Stimulated activated CD4-positive, alpha-beta T cell treated with anti-CD3 and anti-CD28 coated beads, Interleukin-12 subunit alpha, Interleukin-12 subunit beta, amount 100 ng/mL, for 48 hours (primary cell): Measurements from ENCODE around the gene CTNNA2.
"Not testable (repeated sequence)": the region's sequence is repeated elsewhere in the genome, so short reads cannot be mapped to it uniquely, and the experiment has no call there.

Experiments used
- DNase-seq, 3 donors: peaks; one replicate each; pipeline ENCODE4 v3.0.0-alpha.2; 2020; ENCODE audit warnings: low read depth in 2 of 3, low spot score in 1 of 3

The CTNNA2 gene

GRCh38 chr2:80132281-80132680, 619.4 kb downstream of the CTNNA2 start:
- no peak for DNase-seq

- no peak for DNase-seq
Observed at GRCh38 chr2:80135001-80135400, 622.1 kb downstream of the CTNNA2 start.

DNA sequence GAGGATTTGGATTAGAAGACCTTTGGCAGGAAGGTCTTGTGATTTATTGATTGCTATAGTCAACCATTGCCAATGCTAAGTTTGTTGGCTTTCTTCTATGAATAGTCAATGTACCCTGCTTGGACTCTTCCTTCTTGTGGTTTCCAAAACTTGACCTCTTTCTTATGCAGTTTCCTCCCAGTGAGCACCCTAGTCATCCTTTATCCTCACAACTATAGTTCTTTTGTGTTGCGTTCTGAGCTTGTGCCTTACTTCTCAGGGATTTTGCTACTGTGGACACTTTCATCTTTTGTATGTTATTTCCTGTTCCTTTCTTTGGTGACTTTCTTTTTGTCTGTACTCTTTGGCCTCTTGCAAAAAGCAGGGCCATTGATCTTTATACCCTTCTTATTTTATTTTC, 623.5 kb downstream of the CTNNA2 start:
- no peak for DNase-seq

DNA sequence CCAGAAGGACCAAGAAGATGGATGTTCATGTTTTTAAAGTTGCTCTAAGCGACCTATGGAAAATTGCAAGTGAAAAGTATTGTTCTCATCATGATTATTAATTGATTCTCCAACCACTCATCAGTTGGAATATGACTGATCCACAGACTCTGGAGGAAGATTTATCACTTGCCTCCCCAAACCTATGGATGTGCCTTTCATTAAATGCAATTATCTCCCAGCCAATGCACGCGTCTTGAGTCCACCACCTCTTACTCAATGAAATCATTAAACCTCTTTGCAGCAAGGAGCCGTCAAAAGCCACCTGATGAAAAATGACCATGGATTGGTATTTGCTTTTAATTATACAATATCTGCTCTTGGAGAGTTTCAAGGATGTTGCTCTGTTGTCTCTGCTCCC, 626.1 kb downstream of the CTNNA2 start:
- no peak for DNase-seq

GRCh38 chr2:80141007-80141726, 628.3 kb downstream of the CTNNA2 start:
- DNase-seq = no peak

DNA sequence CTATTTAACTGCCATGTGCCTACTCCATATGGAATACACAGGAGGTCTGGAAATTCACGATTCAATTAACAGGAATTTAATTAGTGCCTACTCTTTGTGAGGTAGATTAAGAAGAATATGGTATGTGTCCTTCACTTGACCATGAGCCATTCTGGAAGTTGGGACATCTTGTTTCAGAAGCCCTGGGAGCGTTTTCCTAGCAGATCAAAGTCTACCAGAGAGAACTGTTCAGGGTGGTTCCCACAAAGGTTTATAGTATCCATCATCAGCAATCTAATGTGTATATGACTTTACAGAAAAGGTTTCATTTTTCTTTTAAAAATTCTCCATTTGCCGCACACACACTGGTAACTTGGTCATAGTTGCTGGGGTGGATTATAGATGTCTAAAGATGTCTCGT, 632.6 kb downstream of the CTNNA2 start:
- no peak for DNase-seq

DNA sequence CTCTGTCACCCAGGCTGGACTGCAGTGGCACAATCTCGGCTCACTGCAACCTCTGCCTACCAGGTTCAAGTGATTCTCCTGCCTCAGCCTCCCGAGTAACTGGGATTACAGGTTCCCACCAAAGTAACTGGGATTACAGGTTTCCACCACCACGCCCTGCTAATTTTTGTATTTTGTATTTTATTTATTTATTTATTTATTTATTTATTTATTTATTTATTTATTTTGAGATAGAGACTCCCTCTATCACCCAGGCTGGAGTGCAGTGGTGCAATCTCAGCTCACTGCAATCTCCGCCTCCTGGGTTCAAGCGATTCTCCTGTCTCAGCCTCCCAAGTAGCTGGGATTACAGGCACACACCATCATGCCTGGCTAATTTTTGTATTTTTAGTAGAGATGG, 633.9 kb downstream of the CTNNA2 start:
- DNase-seq = not testable (repeated sequence)

- DNase-seq = no peak
Observed at GRCh38 chr2:80147690-80148089, 634.8 kb downstream of the CTNNA2 start.

- no peak for DNase-seq
Observed at GRCh38 chr2:80148906-80149305, 636.1 kb downstream of the CTNNA2 start.

GRCh38 chr2:80149991-80150390, 637.1 kb downstream of the CTNNA2 start:
- DNase-seq = no peak

DNA sequence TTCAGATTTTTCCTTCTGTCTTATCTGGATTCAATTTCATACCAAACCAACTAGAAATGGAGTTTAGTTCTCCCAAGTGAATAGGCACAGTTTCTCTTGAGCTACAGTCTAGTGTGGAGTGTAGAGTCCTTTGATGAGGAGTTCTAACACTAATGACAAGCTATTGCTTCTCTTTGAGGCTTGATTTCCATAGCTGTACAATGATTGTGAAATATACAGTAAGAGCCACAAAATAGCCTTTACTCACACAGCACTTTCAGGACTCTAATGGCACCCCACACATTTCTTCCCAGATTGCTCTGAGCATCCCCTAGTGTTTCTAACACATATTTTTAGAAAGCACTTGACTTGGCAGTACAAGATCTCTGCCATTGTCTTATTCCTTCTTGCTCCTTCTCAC, 638.4 kb downstream of the CTNNA2 start:
- no peak for DNase-seq

GRCh38 chr2:80151651-80152050, 638.8 kb downstream of the CTNNA2 start:
- no peak for DNase-seq

GRCh38 chr2:80153151-80153550, 640.3 kb downstream of the CTNNA2 start:
- DNase-seq = no peak

- no peak for DNase-seq
Observed at GRCh38 chr2:80153768-80154167, 640.9 kb downstream of the CTNNA2 start.

GRCh38 chr2:80154231-80154915, 641.5 kb downstream of the CTNNA2 start:
- no peak for DNase-seq

GRCh38 chr2:80164375-80164774, 651.5 kb downstream of the CTNNA2 start:
- DNase-seq = no peak

- DNase-seq = no peak
Observed at GRCh38 chr2:80166483-80167171, 653.8 kb downstream of the CTNNA2 start.

- no peak for DNase-seq
Observed at GRCh38 chr2:80167284-80167808, 654.5 kb downstream of the CTNNA2 start.

GRCh38 chr2:80168037-80168436, 655.2 kb downstream of the CTNNA2 start:
- DNase-seq = no peak

DNA sequence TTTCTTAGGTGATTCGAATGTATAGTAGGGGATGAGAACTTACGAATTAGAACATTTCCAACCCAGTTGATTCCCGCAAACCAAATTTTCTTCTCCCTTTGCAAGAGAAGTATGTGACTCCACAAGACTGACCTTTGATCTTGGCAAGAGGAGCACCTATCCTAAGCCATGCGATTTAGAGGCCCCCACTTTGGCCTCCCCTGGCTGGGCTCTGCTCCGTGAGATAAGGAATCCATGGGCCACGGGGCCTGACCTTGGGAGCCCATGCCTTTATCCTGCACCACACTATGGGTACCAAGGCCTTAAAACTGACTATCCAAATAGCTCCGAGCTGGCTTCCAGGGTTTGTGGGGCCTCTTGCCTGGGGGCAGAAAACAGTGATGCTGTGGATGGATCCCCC, 656.0 kb downstream of the CTNNA2 start:
- no peak for DNase-seq

DNA sequence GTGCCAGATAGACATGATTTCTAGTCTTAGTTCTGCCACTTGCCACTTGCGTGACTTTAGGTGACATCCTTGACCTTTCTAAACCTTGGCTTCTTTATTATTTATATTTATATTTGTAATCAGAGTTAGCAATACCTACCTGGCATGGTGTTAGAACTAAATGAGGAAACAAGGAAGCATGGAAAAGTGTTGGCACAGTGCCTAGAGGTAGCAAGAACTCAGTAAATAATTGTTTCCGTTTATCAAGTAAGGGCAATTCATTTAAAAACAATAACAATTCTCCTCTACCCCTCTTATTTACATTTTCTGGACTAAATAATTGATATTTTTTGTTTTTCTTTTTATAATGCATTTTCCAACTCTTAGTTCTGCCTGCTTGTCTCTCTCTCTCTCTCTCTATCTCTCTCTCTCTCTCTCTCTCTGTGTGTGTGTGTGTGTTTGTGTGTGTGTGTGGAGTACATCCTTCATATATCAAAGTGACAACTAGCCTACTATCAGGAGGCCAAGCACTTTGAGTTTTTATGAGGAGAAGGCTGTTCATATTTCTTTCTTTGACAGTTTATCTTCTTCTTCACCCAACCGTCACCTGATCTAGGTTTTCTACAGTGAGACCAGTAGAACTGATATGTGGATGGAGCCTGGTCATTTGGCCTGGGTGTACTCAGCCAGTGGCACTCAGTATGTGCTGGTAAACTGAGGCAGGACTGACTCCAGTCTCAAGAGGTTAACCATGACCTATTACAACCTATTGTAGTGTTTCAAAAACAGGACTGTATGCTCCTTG, 657.2 kb downstream of the CTNNA2 start:
- DNase-seq = no peak
